ENCODE measurements around the gene CDHR5.

The CDHR5 gene

GRCh38 chr11:587546-587945 lies 37.2 kb downstream of the CDHR5 start:
- TF ChIP-seq CTCF (IDR thresholded peaks at IDR 0.05), result no peak

GRCh38 chr11:586376-587316 lies 38.1 kb downstream of the CDHR5 start:
- no peak for TF ChIP-seq CTCF (IDR thresholded peaks at IDR 0.05)

GRCh38 chr11:584287-584686 lies 40.5 kb downstream of the CDHR5 start:
- TF ChIP-seq CTCF (IDR thresholded peaks at IDR 0.05), result no peak

GRCh38 chr11:581752-582151 lies 43.0 kb downstream of the CDHR5 start:
- no peak for TF ChIP-seq CTCF (IDR thresholded peaks at IDR 0.05)

- no peak for TF ChIP-seq CTCF (IDR thresholded peaks at IDR 0.05)
These were observed 43.4 kb downstream of the CDHR5 start for GRCh38 chr11:581342-581741.

- TF ChIP-seq CTCF (IDR thresholded peaks at IDR 0.05), result no peak
These were observed 44.7 kb downstream of the CDHR5 start for GRCh38 chr11:579830-580601.

- no peak for TF ChIP-seq CTCF (IDR thresholded peaks at IDR 0.05)
These were observed 46.3 kb downstream of the CDHR5 start for GRCh38 chr11:578276-579035.
